KMS-11 (cell line): ENCODE data around the gene TRIM44.

Experiments
- H2AFZ ChIP-seq: fragments of 200-600 bp; sonication (generic); 2 replicates; pipeline ENCODE4 v1.6.1; 2016; ENCODE audit warnings: antibody characterized with exemption, mixed run types, low read depth
- H3K27ac ChIP-seq: fragments of 200-600 bp; sonication (generic); 2 replicates; pipeline ENCODE4 v1.6.1; 2016; ENCODE audit warnings: mild to moderate bottlenecking, mixed run types
- H3K27me3 ChIP-seq: fragments of 200-600 bp; sonication (generic); 2 replicates; pipeline ENCODE4 v1.6.1; 2017; ENCODE audit warnings: mild to moderate bottlenecking, low read depth, mixed run types, moderate library complexity; ENCODE audit not compliant: insufficient read depth
- H3K36me3 ChIP-seq: fragments of 200-600 bp; sonication (generic); 2 replicates; pipeline ENCODE4 v1.6.1; 2017; ENCODE audit warnings: mild to moderate bottlenecking, mixed run types; ENCODE audit not compliant: insufficient read depth
- H3K4me1 ChIP-seq: fragments of 200-600 bp; sonication (generic); 2 replicates; pipeline ENCODE4 v1.6.1; 2016; ENCODE audit warnings: mild to moderate bottlenecking, low read depth, mixed run types; ENCODE audit not compliant: poor library complexity, severe bottlenecking
- H3K4me2 ChIP-seq: fragments of 200-600 bp; sonication (generic); 2 replicates; pipeline ENCODE4 v1.7.0; 2016; ENCODE audit warnings: mild to moderate bottlenecking, mixed run types
- H3K4me3 ChIP-seq: fragments of 200-600 bp; sonication (generic); IDR thresholded peaks from 2 replicates; pipeline ENCODE4 v1.6.1; 2017; ENCODE audit warnings: low read depth, low read length, mixed read lengths; ENCODE audit not compliant: insufficient read depth
- H3K79me2 ChIP-seq: fragments of 200-600 bp; sonication (generic); 2 replicates; pipeline ENCODE4 v1.6.1; 2016; ENCODE audit warnings: low read depth, mixed run types; ENCODE audit not compliant: insufficient read depth
- H3K9ac ChIP-seq: fragments of 200-600 bp; sonication (generic); 2 replicates; pipeline ENCODE4 v1.6.1; 2016; ENCODE audit warnings: mild to moderate bottlenecking, mixed run types
- H4K20me1 ChIP-seq: fragments of 200-600 bp; sonication (generic); 2 replicates; pipeline ENCODE4 v1.6.1; 2016; ENCODE audit warnings: mild to moderate bottlenecking, mixed run types; ENCODE audit not compliant: insufficient read depth
- TF ChIP-seq, protein P1 (sequence below): fragments of 200-600 bp; sonication (generic); conservative IDR thresholded peaks from 2 replicates; pipeline ENCODE4 v1.6.1; 2017; ENCODE audit warnings: low read depth, mild to moderate bottlenecking, antibody characterized with exemption, low read length, moderate library complexity, mixed read lengths

Gene TRIM44

GRCh38 chr11:35735903-35736302, 73.3 kb downstream of the TRIM44 start:
- Histone ChIP-seq H4K20me1 (no peaks in the 10 kb centered on the region), H3K9ac (no peak overlapping the region), H3K4me1 (no peaks in the 10 kb centered on the region), H3K27me3 (no peaks in the 10 kb centered on the region), H3K4me3 (no peak overlapping the region), H2AFZ (no peak overlapping the region), H3K27ac (no peak overlapping the region), H3K36me3 (no peaks in the 10 kb centered on the region; the same call in 1 of the 2 replicates), H3K4me2 (no peak overlapping the region), H3K79me2 (no peaks in the 10 kb centered on the region)
- TF ChIP-seq, protein P1, sequence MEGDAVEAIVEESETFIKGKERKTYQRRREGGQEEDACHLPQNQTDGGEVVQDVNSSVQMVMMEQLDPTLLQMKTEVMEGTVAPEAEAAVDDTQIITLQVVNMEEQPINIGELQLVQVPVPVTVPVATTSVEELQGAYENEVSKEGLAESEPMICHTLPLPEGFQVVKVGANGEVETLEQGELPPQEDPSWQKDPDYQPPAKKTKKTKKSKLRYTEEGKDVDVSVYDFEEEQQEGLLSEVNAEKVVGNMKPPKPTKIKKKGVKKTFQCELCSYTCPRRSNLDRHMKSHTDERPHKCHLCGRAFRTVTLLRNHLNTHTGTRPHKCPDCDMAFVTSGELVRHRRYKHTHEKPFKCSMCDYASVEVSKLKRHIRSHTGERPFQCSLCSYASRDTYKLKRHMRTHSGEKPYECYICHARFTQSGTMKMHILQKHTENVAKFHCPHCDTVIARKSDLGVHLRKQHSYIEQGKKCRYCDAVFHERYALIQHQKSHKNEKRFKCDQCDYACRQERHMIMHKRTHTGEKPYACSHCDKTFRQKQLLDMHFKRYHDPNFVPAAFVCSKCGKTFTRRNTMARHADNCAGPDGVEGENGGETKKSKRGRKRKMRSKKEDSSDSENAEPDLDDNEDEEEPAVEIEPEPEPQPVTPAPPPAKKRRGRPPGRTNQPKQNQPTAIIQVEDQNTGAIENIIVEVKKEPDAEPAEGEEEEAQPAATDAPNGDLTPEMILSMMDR: no peak

DNA sequence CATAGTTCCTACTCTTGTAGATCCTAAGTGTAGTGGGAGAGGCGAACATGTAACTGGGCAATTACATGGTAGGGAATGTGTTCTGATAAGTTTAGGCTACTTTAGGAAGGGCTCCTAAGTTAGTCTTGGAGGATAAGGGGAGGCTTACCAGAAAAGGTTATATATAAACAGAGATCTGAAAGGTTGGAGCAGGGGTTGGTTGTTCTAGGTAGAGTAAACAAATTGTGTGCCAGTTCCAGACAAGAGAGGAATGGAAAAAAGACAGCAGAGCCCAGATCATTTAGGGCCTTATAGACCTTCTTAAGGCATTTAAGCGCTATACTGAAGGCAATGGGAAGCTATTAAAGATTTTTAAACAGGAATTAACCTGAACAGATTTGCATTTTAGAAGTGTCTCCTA, 74.4 kb downstream of the TRIM44 start:
- no peak overlapping the region for H3K4me2 ChIP-seq
- H3K27ac ChIP-seq: no peak overlapping the region
- TF ChIP-seq, protein P1: no peak
- no peaks in the 10 kb centered on the region for H3K4me1 ChIP-seq
- no peaks in the 10 kb centered on the region for H4K20me1 ChIP-seq
- no peak overlapping the region for H2AFZ ChIP-seq
- H3K9ac ChIP-seq: no peak overlapping the region
- H3K4me3 ChIP-seq: no peak overlapping the region
- no peaks in the 10 kb centered on the region; the same call in 1 of the 2 replicates for H3K36me3 ChIP-seq
- no peaks in the 10 kb centered on the region for H3K79me2 ChIP-seq
- no peaks in the 10 kb centered on the region for H3K27me3 ChIP-seq

DNA sequence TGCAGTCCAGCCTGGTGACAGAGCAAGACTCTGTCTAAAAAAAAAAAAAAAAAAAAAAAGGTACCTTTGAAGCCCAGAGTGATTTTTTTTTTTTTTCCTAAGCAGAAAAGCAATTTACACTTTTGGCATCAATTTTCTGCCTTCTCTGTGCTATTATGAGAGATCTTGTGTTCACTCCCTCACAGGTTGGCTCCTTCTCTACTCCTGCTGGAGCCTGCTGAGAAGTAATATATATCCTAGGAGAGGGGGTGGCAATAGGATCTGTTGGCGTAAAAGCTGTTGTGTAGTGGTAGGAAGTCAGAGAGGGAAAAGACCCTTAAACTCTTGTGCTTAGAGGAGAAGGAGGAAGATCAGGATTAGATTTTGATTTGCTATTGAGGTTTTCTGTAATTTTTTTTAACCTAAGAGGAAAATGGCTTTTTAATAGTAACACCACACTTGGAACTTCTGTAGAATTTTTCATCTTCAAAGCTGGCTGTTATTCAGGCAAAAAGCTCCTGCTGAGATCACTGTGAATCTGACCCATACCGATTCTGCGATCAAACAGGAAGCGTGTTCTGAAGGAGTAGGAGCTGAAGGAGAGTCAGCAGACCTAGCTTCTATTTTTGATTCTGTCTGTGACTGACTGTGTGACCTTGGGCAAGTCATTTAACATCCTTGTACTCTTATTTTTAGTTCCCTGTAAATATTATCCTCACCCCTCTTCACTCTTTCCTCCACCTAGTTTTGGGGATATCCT, 77.7 kb downstream of the TRIM44 start:
- H3K79me2 ChIP-seq: no peaks in the 10 kb centered on the region
- no peak overlapping the region for H3K4me2 ChIP-seq
- TF ChIP-seq, protein P1: no peak
- no peak overlapping the region for H3K27ac ChIP-seq
- H3K36me3 ChIP-seq: no peaks in the 10 kb centered on the region
- no peaks in the 10 kb centered on the region for H3K4me1 ChIP-seq
- H2AFZ ChIP-seq: no peak overlapping the region
- H3K4me3 ChIP-seq: no peak overlapping the region
- no peaks in the 10 kb centered on the region for H3K27me3 ChIP-seq
- H4K20me1 ChIP-seq: no peaks in the 10 kb centered on the region
- H3K9ac ChIP-seq: no peak overlapping the region

DNA sequence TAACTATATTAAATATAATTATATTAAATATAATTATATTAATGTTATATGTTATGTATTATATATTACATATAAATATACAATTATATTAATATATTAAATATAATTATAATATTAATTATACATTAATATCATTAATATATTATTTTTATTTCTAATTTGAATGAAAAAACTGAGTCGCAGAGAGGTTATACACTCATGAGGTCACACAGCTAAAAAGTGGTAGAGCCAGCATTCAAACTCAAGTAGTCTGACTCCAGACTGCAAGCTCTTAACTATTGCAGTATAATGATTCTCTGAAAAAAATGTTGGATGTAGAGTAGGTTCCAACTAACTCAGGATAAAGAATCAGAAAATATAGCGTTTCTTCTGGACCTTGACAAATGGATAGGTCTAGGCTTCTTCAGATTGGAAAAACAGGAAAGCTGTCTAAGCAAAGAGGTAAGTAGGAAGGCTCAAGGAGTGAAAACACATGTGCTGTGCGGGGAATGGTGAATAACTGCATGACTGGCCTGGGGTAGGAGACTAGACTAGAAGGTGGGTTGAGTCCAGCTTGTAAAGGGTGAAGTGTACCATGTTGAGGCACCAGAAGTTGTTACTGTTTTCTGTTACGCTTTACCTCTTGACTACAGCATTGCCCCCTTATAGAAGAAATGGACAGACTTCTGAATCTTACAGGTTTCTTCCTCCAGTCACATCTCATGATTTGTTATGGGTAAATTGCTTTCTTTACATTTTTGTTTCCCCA, 80.3 kb downstream of the TRIM44 start:
- Histone ChIP-seq H3K36me3 (no peaks in the 10 kb centered on the region), H3K4me2 (no peak overlapping the region), H3K27me3 (no peaks in the 10 kb centered on the region), H4K20me1 (no peaks in the 10 kb centered on the region), H3K27ac (no peak overlapping the region), H2AFZ (no peak overlapping the region), H3K4me1 (peaks cover 10% of the 10 kb centered on the region), H3K9ac (no peak overlapping the region), H3K4me3 (no peak overlapping the region), H3K79me2 (no peaks in the 10 kb centered on the region)
- TF ChIP-seq, protein P1: no peak
